Activated B cell treated with CpG ODN at 0.5 μM for 24 hours (primary cell): ENCODE measurements around the gene PRM3. TPM values are rescaled to one million over a fixed set of nuclear protein-coding genes. Genes with fewer than 3 reads are reported as not detected.

ENCODE experiments used
- ATAC-seq: fragments of 200-7000 bp; cut with Tn5 transposase; one replicate; pipeline ENCODE4 v1.10.0; 2021; ENCODE audit warnings: low read depth, mild to moderate bottlenecking, moderate library complexity
- CTCF ChIA-PET: fragments of 350-600 bp; sonication (Branson Sonifier 250); formaldehyde crosslinking; loops from one replicate; lab custom pipeline; 2021; ENCODE audit warnings: antibody characterized with exemption; lab: Charles Lee
- POLR2A ChIA-PET: fragments of 350-600 bp; sonication (Branson Sonifier 250); formaldehyde crosslinking; loops from one replicate; lab custom pipeline; 2021; ENCODE audit warnings: antibody characterized with exemption; lab: Charles Lee
- DNase-seq: peaks from one replicate; pipeline ENCODE4 v3.0.0; 2022
- H3K27ac Mint-ChIP-seq: one replicate; pipeline ENCODE4 v1.8.0; 2020; ENCODE audit warnings: mixed read lengths
- H3K27me3 Mint-ChIP-seq: one replicate; pipeline ENCODE4 v1.8.0; 2021; ENCODE audit warnings: mixed read lengths
- H3K36me3 Mint-ChIP-seq: one replicate; pipeline ENCODE4 v1.8.0; 2021; ENCODE audit warnings: low read depth, mixed read lengths
- H3K4me1 Mint-ChIP-seq: one replicate; pipeline ENCODE4 v1.8.0; 2021; ENCODE audit warnings: mixed read lengths
- H3K4me3 Mint-ChIP-seq: one replicate; pipeline ENCODE4 v1.8.0; 2020; ENCODE audit warnings: mild to moderate bottlenecking, mixed read lengths
- H3K9me3 Mint-ChIP-seq: one replicate; pipeline ENCODE4 v1.8.0; 2020; ENCODE audit warnings: mixed read lengths
- intact Hi-C: fragments of 100-400 bp; cut with micrococcal nuclease; formaldehyde crosslinking; loops from one replicate; pipeline ENCODE4 v1.15.1; 2024
- total RNA-seq: library from RNA; stranded (reverse); gene quantifications from 2 replicates; pipeline ENCODE4 v1.2.3, GENCODE V29; 2022
- TF ChIP-seq, protein P1 (sequence below): fragments of 200-600 bp; IDR thresholded peaks from one replicate; pipeline ENCODE4 v1.8.0; 2022; ENCODE audit warnings: antibody characterized with exemption, mild to moderate bottlenecking

Gene PRM3
- total RNA-seq, 1 donor from 2014 or later: not detected

DNA sequence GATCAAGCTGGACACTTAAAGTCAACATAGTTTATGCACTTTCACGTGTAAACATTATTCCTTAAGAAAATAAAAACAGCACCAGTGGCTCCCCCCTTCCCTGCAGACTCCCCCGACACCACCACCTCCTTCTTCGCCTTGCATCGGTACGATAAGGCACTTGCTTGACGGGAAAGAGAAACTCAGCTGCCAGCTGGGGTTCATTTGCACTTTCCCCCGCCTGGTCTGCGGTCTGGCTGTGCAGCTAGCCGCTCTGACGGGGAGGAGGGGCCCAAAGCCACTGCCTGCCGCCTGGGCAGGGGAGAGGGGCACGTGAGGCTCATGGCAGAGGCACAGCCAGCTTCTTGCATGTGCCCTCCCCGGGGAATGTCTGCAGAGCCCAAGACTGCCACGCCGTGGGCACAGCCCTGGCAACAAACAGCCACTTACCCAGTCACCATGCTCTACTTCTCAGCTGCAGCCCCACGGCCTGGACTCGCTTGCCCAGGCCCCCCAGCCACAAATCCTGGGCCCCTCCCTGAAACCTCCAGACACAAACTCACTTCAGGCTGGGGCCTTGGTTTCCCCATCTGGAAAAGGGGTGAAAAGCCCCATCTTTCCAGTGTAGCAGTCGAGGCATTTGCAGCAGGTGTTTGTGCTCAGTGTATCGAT lies 24.2 kb upstream of the PRM3 start:
- Mint-ChIP-seq H3K27me3 (no peaks in the 10 kb centered on the region), H3K4me1 (peaks cover 72% of the 10 kb centered on the region), H3K36me3 (no peaks in the 10 kb centered on the region), H3K9me3 (no peaks in the 10 kb centered on the region), H3K27ac (peak overlapping the region; percentile 85), H3K4me3 (peak overlapping the region; percentile 73)
- TF ChIP-seq, protein P1, sequence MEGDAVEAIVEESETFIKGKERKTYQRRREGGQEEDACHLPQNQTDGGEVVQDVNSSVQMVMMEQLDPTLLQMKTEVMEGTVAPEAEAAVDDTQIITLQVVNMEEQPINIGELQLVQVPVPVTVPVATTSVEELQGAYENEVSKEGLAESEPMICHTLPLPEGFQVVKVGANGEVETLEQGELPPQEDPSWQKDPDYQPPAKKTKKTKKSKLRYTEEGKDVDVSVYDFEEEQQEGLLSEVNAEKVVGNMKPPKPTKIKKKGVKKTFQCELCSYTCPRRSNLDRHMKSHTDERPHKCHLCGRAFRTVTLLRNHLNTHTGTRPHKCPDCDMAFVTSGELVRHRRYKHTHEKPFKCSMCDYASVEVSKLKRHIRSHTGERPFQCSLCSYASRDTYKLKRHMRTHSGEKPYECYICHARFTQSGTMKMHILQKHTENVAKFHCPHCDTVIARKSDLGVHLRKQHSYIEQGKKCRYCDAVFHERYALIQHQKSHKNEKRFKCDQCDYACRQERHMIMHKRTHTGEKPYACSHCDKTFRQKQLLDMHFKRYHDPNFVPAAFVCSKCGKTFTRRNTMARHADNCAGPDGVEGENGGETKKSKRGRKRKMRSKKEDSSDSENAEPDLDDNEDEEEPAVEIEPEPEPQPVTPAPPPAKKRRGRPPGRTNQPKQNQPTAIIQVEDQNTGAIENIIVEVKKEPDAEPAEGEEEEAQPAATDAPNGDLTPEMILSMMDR: no peak
- DNase-seq: peak; percentile 85
- ChIA-PET POLR2A (interaction anchor here (0.5 to 5.7 kb wide), 29 partner anchors 11 to 333 kb away, joined by 3 to 197 read pairs (median 7); partner anchors contain the start of gene SOCS1), CTCF (interaction anchor here (0.6 to 4.3 kb wide), 21 partner anchors 9 to 344 kb away, joined by 3 to 94 read pairs (median 6); partner anchors contain the start of genes PRM2 and SOCS1)
- intact Hi-C loops: loop anchor here (1.0 to 5.0 kb wide), 9 partner anchors 11 to 332 kb away; partner anchors contain the start of genes RMI2 and SOCS1
- peak; percentile 97 for ATAC-seq

DNA sequence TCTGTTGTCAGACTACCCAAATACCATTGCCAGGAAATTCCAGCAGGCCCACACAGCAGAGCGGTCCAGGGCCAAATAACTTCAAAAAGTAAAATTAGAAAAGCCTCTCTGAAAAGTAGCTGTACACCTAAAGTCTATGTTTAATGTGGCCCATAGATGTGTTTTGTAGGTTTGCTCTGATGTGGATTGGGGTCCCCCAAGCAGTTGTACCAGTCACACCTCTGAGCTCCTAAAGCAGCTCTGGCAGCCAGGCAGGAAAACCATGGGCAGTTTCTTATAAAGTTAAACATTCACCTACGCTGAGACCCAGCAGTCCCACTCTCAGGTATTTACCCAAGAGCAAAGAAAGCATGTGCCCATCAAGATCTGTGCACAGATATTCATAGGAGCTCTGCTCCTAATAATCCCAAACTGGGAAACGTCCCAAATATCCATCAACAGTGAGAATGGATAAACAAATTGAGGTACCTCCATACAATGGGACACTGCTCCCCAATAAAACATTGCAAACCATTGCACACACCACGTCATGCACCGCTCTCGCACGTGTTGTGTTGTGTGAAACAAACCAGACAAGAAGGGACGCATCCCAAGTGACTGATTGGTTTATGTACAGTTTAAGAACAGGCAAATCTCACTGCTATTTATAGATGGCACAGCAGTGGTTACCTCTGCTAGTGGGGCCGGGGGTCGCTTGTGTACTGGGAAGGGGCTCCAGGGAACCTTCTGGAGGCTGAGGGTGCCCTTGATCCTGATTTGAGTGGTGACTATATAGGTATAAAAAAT lies 23.5 kb upstream of the PRM3 start:
- Mint-ChIP-seq H3K27ac (peak overlapping the region; percentile 85), H3K36me3 (no peaks in the 10 kb centered on the region), H3K27me3 (no peaks in the 10 kb centered on the region), H3K4me3 (peak overlapping the region; percentile 73), H3K9me3 (no peaks in the 10 kb centered on the region), H3K4me1 (peaks cover 72% of the 10 kb centered on the region)
- CTCF ChIA-PET: interaction anchor here (0.6 to 4.3 kb wide), 18 partner anchors 8 to 332 kb away, joined by 3 to 94 read pairs (median 6); partner anchors contain the start of genes PRM2 and SOCS1
- TF ChIP-seq, protein P1: no peak
- ATAC-seq (no peak), DNase-seq (no peak)
- intact Hi-C loops: loop anchor here (1.0 to 5.0 kb wide), 9 partner anchors 11 to 332 kb away; partner anchors contain the start of genes RMI2 and SOCS1
- POLR2A ChIA-PET: interaction anchor here (0.5 to 5.7 kb wide), 29 partner anchors 10 to 332 kb away, joined by 3 to 197 read pairs (median 7); partner anchors contain the start of gene SOCS1

DNA sequence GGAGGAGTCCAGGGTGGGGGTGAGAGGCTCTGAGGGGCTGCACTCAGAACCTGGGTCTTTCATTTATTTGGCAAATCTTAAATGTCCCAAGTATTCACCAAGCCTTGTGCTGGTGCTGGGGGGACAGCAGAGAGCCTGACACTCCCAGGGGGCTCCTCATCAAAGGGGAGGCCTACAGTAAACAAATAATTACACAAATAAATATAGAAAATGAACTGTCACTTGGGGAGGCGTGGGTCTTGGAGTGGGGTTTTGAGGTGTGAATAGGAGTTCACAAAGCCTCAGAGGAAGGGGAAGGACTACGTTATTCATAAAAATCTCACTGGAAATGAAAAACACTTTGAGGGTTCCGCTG lies 22.9 kb upstream of the PRM3 start:
- TF ChIP-seq, protein P1: no peak
- CTCF ChIA-PET: interaction anchor here (2.0 to 4.3 kb wide), 4 partner anchors 13 to 325 kb away, joined by 7 to 94 read pairs (median 26); partner anchors contain the start of gene SOCS1
- H3K9me3 Mint-ChIP-seq: no peaks in the 10 kb centered on the region
- H3K27me3 Mint-ChIP-seq: no peaks in the 10 kb centered on the region
- H3K4me1 Mint-ChIP-seq: peaks cover 70% of the 10 kb centered on the region
- no peak overlapping the region for H3K27ac Mint-ChIP-seq
- intact Hi-C loops: loop anchor here (2.0 to 5.0 kb wide), 2 partner anchors 18 to 219 kb away; no protein-coding TSS in a partner anchor
- H3K4me3 Mint-ChIP-seq: peak overlapping the region; percentile 57
- ATAC-seq (no peak), DNase-seq (no peak)
- POLR2A ChIA-PET: interaction anchor here (0.8 to 5.7 kb wide), 6 partner anchors 14 to 57 kb away, joined by 3 to 197 read pairs (median 76); partner anchors contain the start of gene SOCS1
- no peaks in the 10 kb centered on the region for H3K36me3 Mint-ChIP-seq

DNA sequence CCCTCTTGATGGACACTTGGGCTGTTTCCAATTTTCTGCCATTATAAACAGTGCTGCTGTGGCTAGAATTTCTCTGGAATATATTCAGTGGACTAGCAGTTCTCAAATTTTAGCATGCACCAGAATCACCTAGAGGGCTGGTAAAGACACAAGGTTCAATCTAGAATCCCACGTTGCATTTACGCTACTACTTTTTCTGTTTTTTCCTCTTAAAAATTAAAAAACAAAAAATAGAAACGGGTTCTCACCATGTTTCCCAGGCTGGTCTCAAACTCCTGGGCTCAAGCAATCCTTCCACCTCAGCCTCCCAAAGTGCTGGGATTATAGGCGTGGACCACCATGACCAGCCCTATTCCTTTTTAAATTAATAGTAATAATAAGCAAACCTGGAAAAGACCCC lies 22.2 kb upstream of the PRM3 start:
- Mint-ChIP-seq H3K27me3 (no peaks in the 10 kb centered on the region), H3K4me1 (peaks cover 70% of the 10 kb centered on the region), H3K4me3 (no peak overlapping the region), H3K27ac (no peak overlapping the region), H3K36me3 (no peaks in the 10 kb centered on the region), H3K9me3 (no peaks in the 10 kb centered on the region)
- intact Hi-C loops: loop anchor here (2.0 to 5.0 kb wide), 2 partner anchors 17 to 218 kb away; no protein-coding TSS in a partner anchor
- ChIA-PET CTCF (no interaction called here), POLR2A (interaction anchor here (2.0 to 5.7 kb wide), 2 partner anchors 13 to 39 kb away, joined by 11 to 197 read pairs; partner anchors contain the start of gene SOCS1)
- DNase-seq (no peak), ATAC-seq (no peak)
- TF ChIP-seq, protein P1: no peak
